A673 (cell line): ENCODE measurements around the gene TIPIN.

ENCODE experiments used
- CTCF ChIP-seq: fragments of 300-800, 200-600 bp; sonication (generic); conservative IDR thresholded peaks from 2 replicates; pipeline ENCODE4 v1.5.1; 2017; ENCODE audit warnings: low read depth, mild to moderate bottlenecking, antibody characterized with exemption, low read length, moderate library complexity, mixed read lengths
- EZH2 ChIP-seq: fragments of 200-600 bp; sonication (generic); IDR thresholded peaks from 2 replicates; pipeline ENCODE4 v1.6.1; 2017; ENCODE audit warnings: borderline replicate concordance, low read depth, mild to moderate bottlenecking, mixed read lengths, antibody characterized with exemption, low read length; ENCODE audit not compliant: poor library complexity, severe bottlenecking

- TF ChIP-seq CTCF = no peak
- TF ChIP-seq EZH2 = no peak
These were observed 48.0 kb upstream of the TIPIN start for GRCh38 chr15:66404532-66404931.
